H7 (cell line): ENCODE measurements around the gene TECTA. TPM values are rescaled to one million over a fixed set of nuclear protein-coding genes. Genes with fewer than 3 reads are reported as not detected.
A peak's percentile ranks its signal among the peaks of the same experiment; 100 is the strongest.

Source experiments
- DNase-seq: peaks from one replicate; pipeline ENCODE4 v3.0.0; 2012
- H3K27me3 ChIP-seq: 2 replicates; pipeline ENCODE4 v1.6.0; 2011; ENCODE audit warnings: mild to moderate bottlenecking, low read length; ENCODE audit not compliant: control insufficient read depth, insufficient read depth
- H3K36me3 ChIP-seq: replicated peaks from 2 replicates; pipeline ENCODE4 v1.5.1; 2011; ENCODE audit warnings: low read length; ENCODE audit not compliant: control insufficient read depth, insufficient read depth
- H3K4me3 ChIP-seq: 2 replicates; pipeline ENCODE4 v1.5.1; 2011; ENCODE audit warnings: low read depth, mild to moderate bottlenecking, control low read depth, low read length, moderate library complexity; ENCODE audit not compliant: insufficient read depth
- total RNA-seq: library from RNA; depleted of rRNA; stranded (reverse); fragments of >200 nt; shearing (Covaris generic); gene quantifications from 2 replicates; pipeline ENCODE4 v1.2.3, GENCODE V29; 2014

Gene TECTA
- total RNA-seq, 1 experiment from 2014 or later, result 0.28 TPM

- H3K4me3 ChIP-seq, result no peak overlapping the region
- DNase-seq, result no peak
- peaks cover 2% of the 10 kb centered on the region for H3K36me3 ChIP-seq
- no peaks in the 10 kb centered on the region for H3K27me3 ChIP-seq
These were observed 29.8 kb upstream of the TECTA start for GRCh38 chr11:121070951-121071845.

DNA sequence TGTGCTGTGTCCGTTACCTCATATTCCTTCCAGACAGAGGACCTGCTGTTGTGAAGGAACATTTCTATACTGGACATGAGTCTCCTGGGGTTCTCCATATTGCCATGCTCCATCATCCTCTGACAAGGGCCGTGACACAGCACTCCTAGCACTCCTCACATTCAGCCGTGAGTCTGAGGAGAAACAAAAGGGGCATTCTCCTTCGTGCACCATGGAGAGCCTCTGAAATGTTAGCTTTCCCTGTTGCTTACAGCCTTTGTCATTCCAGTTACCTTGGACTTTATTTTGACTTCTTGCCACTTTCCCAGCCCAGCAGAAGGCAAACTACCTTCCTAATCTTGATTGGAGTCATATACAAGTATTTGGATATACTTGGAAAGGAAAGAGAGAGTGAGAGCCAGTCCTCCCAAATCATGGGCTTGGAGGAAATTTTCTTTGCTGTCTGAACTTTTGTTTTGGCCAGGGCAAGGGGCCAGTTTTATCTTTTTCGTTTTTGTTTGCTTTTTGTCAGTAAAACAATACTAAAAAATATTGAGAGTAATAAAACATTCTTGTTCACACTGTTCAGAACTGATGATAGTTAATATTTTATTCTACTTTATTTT lies 29.1 kb upstream of the TECTA start:
- H3K27me3 ChIP-seq, result no peaks in the 10 kb centered on the region
- H3K4me3 ChIP-seq, result no peak overlapping the region
- H3K36me3 ChIP-seq, result peaks cover 2% of the 10 kb centered on the region
- peak; percentile 28 for DNase-seq

DNA sequence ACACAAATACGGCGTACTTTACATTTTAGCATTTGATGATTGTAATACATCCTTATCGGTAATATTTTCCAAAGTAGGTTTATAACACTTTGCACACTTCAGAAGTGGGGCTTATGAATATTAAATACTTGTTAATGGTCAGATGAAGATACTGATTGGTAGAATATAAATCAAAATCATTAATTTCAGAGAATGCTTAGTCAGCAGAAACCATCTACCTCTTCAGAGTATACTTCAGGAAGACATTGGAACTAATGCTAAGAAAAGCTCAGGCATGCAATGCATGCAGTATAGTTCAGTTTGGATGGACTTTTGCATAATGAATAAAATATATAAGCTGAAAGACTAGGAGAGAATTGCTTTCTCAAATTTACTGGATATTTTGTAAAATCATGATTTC lies 19.7 kb upstream of the TECTA start:
- H3K36me3 ChIP-seq, result no peaks in the 10 kb centered on the region; the same call in 1 of the 2 replicates
- no peak overlapping the region for H3K4me3 ChIP-seq
- no peak for DNase-seq
- no peaks in the 10 kb centered on the region for H3K27me3 ChIP-seq

DNA sequence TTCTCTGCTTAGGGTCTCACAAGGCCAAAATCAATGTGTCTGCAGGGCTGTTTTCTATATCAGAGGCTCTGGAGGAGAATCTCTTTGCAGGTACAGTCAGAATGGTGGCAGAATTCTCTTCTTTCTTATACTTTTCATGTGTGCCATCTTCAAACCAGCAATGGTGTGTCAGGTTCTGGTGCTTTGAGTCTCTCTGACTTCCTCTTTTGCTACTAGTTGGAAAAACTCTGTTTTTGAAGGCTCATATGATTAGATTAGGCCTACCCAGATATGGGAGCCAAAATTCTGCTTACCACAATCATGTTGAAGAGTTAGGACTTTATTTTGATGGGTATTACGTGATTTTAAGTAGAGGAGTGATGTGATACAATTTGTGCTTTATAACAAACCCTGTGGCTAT lies 18.8 kb upstream of the TECTA start:
- peaks cover 3% of the 10 kb centered on the region for H3K36me3 ChIP-seq
- H3K4me3 ChIP-seq, result no peak overlapping the region
- no peak for DNase-seq
- H3K27me3 ChIP-seq, result no peaks in the 10 kb centered on the region

GRCh38 chr11:121082670-121083069 lies 18.4 kb upstream of the TECTA start:
- H3K36me3 ChIP-seq, result peaks cover 3% of the 10 kb centered on the region
- DNase-seq, result peak; percentile 13

GRCh38 chr11:121086866-121087265 lies 14.2 kb upstream of the TECTA start:
- H3K4me3 ChIP-seq, result no peak overlapping the region
- no peak for DNase-seq
- H3K36me3 ChIP-seq, result peaks cover 3% of the 10 kb centered on the region
- H3K27me3 ChIP-seq, result no peaks in the 10 kb centered on the region

More at GRCh38 chr11:121082670-121083069, 18.4 kb upstream of the TECTA start:
- Histone ChIP-seq H3K27me3 (no peaks in the 10 kb centered on the region), H3K4me3 (no peak overlapping the region)

DNA sequence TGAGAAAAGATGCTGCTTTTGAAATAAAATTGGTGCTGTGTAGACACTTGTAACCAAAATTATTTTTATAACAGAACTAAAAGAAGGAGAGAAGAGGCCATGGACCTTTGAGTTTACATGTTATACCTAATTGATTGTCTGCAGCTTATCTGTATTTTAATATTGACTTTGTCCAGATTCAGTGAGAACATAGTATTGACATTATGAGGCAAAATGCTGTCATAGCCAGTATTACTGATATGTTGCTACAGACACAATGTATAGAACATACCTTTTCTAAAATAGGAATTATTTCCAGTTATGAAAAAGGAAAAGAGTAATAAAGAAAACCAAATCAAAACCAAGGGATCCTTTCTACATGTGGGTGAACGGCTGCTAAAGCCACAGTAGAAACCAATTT lies 11.5 kb upstream of the TECTA start:
- Histone ChIP-seq H3K4me3 (no peak overlapping the region), H3K27me3 (no peaks in the 10 kb centered on the region), H3K36me3 (peaks cover 3% of the 10 kb centered on the region)
- no peak for DNase-seq

DNA sequence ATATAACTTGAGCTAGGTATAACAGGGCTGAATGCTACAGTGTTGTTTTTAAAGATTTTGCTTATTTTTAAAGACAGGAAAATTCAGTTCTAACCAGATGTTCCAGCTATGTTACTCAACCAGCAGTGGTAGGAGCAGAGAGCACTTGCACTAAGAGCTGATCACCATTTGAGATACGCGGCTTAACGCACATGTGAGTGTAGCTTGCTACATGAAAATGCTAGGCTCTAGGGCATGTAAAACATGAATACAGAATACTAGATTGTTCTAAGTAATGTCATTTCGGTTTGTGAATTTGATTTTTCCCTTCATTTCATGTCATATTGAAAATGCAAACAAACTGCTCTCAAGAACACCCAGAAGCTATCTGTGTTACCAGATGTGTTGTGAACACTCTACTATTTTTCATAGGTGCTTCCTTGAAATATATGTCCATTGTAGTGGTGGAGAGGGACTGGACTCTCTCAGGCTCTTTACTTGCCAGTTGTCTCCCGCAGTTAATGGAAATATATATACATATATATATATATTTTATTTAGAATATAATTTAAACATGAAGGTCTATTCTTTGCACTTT lies 10.8 kb upstream of the TECTA start:
- Histone ChIP-seq H3K4me3 (no peak overlapping the region), H3K27me3 (no peaks in the 10 kb centered on the region), H3K36me3 (peaks cover 3% of the 10 kb centered on the region)
- DNase-seq, result no peak

DNA sequence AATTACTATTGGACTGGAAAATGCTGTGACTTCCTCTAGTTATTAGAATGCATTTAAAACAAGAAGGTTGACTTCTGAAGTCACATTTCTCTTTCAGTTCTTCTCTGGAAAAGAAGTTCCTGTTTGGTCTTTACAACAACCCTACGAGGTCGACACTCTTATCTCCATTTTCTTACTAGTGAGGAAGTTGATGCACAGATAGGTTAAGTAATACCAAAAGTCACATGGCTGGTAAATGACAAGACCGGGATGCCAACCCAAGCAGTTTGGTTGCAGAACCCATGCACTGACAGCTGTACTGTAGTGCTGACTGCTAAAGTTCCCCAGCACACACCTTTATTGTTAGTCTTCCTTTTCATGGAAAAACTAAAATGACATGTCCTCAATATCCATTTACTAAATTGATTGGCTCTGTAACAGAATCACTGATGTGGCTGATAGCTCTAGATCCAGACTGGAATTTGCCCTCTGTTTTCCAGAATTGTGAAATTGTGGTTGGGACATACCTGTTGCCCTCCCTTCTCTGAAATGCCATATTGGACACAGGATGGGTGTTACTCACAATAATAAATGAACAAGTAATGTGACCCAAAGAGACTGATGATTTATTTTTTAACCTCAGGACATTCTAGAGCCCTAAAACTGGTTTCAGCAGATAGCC lies 9.4 kb upstream of the TECTA start:
- no peak overlapping the region for H3K4me3 ChIP-seq
- no peaks in the 10 kb centered on the region for H3K27me3 ChIP-seq
- DNase-seq, result no peak
- peaks cover 3% of the 10 kb centered on the region for H3K36me3 ChIP-seq

- H3K27me3 ChIP-seq, result no peaks in the 10 kb centered on the region
- H3K36me3 ChIP-seq, result no peaks in the 10 kb centered on the region
- DNase-seq, result no peak
- no peak overlapping the region for H3K4me3 ChIP-seq
These were observed 5.5 kb upstream of the TECTA start for GRCh38 chr11:121095561-121095960.

GRCh38 chr11:121099364-121099763 lies 1.7 kb upstream of the TECTA start:
- DNase-seq, result no peak
- Histone ChIP-seq H3K36me3 (no peaks in the 10 kb centered on the region), H3K27me3 (no peaks in the 10 kb centered on the region), H3K4me3 (no peak overlapping the region)

GRCh38 chr11:121099885-121100284 lies 1.2 kb upstream of the TECTA start:
- no peak for DNase-seq
- H3K27me3 ChIP-seq, result no peaks in the 10 kb centered on the region
- no peak overlapping the region for H3K4me3 ChIP-seq
- no peaks in the 10 kb centered on the region for H3K36me3 ChIP-seq

- H3K27me3 ChIP-seq, result no peaks in the 10 kb centered on the region
- H3K36me3 ChIP-seq, result no peaks in the 10 kb centered on the region
- DNase-seq, result no peak
- no peak overlapping the region for H3K4me3 ChIP-seq
These were observed 3.3 kb downstream of the TECTA start for GRCh38 chr11:121104312-121104762.

DNA sequence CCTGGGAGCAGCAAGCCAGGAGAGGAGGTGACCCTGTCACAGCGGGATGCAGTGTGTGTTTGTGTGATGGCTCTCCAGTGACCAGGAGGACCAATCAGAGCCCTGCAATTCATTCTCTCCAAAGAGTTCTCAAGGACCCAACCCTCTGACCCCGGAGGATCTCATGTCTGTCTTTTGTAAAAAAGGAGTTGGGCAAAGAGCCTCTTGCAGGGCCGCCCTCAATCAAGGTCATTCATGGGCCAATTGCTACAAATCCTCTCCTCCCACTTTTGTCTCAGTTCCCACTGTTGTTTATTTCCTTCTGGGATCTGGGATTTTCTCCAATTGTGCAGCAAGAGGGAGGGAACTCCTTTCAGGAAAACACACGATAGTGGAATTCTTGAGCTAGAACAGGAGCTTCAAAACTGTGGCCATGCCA lies 4.0 kb downstream of the TECTA start:
- Histone ChIP-seq H3K36me3 (no peaks in the 10 kb centered on the region), H3K4me3 (no peak overlapping the region), H3K27me3 (no peaks in the 10 kb centered on the region)

More for the DNA sequence above, 4.0 kb downstream of the TECTA start:
- no peak for DNase-seq
